ENCODE results near the gene ADAD2. TPM values are rescaled to one million over a fixed set of nuclear protein-coding genes. Genes with fewer than 3 reads are reported as not detected.

Gene ADAD2
- total and polyA plus RNA-seq, 4 donors, result 0.14 to 0.44 (median 0.33) TPM; not detected in 1

- DNase-seq (ENCODE audit: low spot score), result no peak
- Histone ChIP-seq H3K27ac (ENCODE audit: low read depth in 1 of 2, low read length in 2 of 2) (no peak overlapping the region), H3K4me3 (ENCODE audit: low read depth in 1 of 3, low read length in 3 of 3) (no peak overlapping the region), H3K36me3 (ENCODE audit: control insufficient read depth in 4 of 4, insufficient read depth in 3 of 4, low read depth in 1 of 4, low read length in 3 of 4) (no peaks in the 10 kb centered on the region), H3K9me3 (ENCODE audit: control insufficient read depth in 4 of 4, low read length in 3 of 4) (peaks cover 0 to 2% (median 0%) of the 10 kb centered on the region in 4 donors), H3K9ac (ENCODE audit: low read depth in 1 of 2, low read length in 2 of 2) (no peak overlapping the region), H3K4me1 (ENCODE audit: control insufficient read depth in 4 of 4, insufficient read depth in 4 of 4, low read length in 3 of 4) (no peaks in the 10 kb centered on the region), H3K27me3 (ENCODE audit: control insufficient read depth in 4 of 4, insufficient read depth in 4 of 4, low read length in 3 of 4) (peaks cover 0 to 2% (median 0%) of the 10 kb centered on the region in 4 donors)
- TF ChIP-seq, protein P1, sequence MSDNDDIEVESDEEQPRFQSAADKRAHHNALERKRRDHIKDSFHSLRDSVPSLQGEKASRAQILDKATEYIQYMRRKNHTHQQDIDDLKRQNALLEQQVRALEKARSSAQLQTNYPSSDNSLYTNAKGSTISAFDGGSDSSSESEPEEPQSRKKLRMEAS (IDR thresholded peaks at IDR 0.05), result no peak
- TF ChIP-seq ZBTB33 (IDR thresholded peaks at IDR 0.05), result no peak
- no peak for TF ChIP-seq TAF1 (conservative IDR thresholded peaks at IDR 0.05)
- no peak for TF ChIP-seq RAD21 (IDR thresholded peaks at IDR 0.05)
- WGBS, result 98% methylated on average over 2 of the region's 2 CpGs
Observed at GRCh38 chr16:84244728-84245127, 53.8 kb downstream of the ADAD2 start.

- Histone ChIP-seq H3K4me3 (ENCODE audit: low read depth in 1 of 3, low read length in 3 of 3) (no peak overlapping the region), H3K27ac (ENCODE audit: low read depth in 1 of 2, low read length in 2 of 2) (no peak overlapping the region), H3K9ac (ENCODE audit: low read depth in 1 of 2, low read length in 2 of 2) (no peak overlapping the region), H3K36me3 (ENCODE audit: control insufficient read depth in 4 of 4, insufficient read depth in 3 of 4, low read depth in 1 of 4, low read length in 3 of 4) (no peaks in the 10 kb centered on the region), H3K27me3 (ENCODE audit: control insufficient read depth in 4 of 4, insufficient read depth in 4 of 4, low read length in 3 of 4) (peaks cover 0 to 2% (median 0%) of the 10 kb centered on the region in 4 donors), H3K4me1 (ENCODE audit: control insufficient read depth in 4 of 4, insufficient read depth in 4 of 4, low read length in 3 of 4) (no peaks in the 10 kb centered on the region), H3K9me3 (ENCODE audit: control insufficient read depth in 4 of 4, low read length in 3 of 4) (peaks cover 0 to 2% (median 0%) of the 10 kb centered on the region in 4 donors)
- DNase-seq (ENCODE audit: low spot score), result no peak
- TF ChIP-seq ATF3 (IDR thresholded peaks at IDR 0.05) (no peak), FOXA1 (IDR thresholded peaks at IDR 0.05) (no peak), YY1 (IDR thresholded peaks at IDR 0.05) (no peak), RAD21 (IDR thresholded peaks at IDR 0.05) (no peak), JUND (IDR thresholded peaks at IDR 0.05) (no peak), GABPA (IDR thresholded peaks at IDR 0.05 in 1 of 2, conservative IDR thresholded peaks at IDR 0.05 in 1 of 2) (no peak), TAF1 (conservative IDR thresholded peaks at IDR 0.05) (no peak), RXRA (IDR thresholded peaks at IDR 0.05) (no peak), FOXA2 (IDR thresholded peaks at IDR 0.05) (no peak), HNF4A (conservative IDR thresholded peaks at IDR 0.05) (no peak), NR2F2 (IDR thresholded peaks at IDR 0.05) (no peak), HNF4G (IDR thresholded peaks at IDR 0.05) (no peak), ZBTB33 (IDR thresholded peaks at IDR 0.05) (no peak)
- TF ChIP-seq, protein P2, sequence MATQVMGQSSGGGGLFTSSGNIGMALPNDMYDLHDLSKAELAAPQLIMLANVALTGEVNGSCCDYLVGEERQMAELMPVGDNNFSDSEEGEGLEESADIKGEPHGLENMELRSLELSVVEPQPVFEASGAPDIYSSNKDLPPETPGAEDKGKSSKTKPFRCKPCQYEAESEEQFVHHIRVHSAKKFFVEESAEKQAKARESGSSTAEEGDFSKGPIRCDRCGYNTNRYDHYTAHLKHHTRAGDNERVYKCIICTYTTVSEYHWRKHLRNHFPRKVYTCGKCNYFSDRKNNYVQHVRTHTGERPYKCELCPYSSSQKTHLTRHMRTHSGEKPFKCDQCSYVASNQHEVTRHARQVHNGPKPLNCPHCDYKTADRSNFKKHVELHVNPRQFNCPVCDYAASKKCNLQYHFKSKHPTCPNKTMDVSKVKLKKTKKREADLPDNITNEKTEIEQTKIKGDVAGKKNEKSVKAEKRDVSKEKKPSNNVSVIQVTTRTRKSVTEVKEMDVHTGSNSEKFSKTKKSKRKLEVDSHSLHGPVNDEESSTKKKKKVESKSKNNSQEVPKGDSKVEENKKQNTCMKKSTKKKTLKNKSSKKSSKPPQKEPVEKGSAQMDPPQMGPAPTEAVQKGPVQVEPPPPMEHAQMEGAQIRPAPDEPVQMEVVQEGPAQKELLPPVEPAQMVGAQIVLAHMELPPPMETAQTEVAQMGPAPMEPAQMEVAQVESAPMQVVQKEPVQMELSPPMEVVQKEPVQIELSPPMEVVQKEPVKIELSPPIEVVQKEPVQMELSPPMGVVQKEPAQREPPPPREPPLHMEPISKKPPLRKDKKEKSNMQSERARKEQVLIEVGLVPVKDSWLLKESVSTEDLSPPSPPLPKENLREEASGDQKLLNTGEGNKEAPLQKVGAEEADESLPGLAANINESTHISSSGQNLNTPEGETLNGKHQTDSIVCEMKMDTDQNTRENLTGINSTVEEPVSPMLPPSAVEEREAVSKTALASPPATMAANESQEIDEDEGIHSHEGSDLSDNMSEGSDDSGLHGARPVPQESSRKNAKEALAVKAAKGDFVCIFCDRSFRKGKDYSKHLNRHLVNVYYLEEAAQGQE (IDR thresholded peaks at IDR 0.05), result no peak
- TF ChIP-seq, protein P1 (IDR thresholded peaks at IDR 0.05), result no peak
- WGBS, result 85% methylated on average over 10 of the region's 10 CpGs
Observed at GRCh38 chr16:84245956-84246678, 55.2 kb downstream of the ADAD2 start.

All from liver (tissue), 9 donors.